ENCODE measurements around the gene NSL1.

DNA sequence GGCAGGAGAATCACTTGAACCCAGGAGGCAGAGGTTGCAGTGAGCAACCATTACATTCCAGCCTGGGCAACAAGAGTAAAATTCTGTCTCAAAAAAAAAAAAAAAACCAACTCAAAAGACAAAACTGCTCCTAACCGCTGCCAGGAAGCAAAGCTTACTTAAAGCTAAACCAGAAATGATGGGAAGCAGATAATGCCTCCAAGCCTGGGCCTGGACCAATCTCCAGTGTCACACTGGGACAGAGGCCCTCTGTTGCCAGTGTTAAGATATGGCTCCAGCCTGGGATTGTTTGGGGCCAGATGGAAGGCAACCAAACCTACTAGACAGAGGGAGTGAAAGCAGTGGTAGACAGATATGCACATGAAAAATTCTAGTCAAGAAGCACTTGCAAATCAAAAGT lies 36.9 kb downstream of the NSL1 start:
- TF ChIP-seq POLR2AphosphoS5 (IDR thresholded peaks at IDR 0.05) = no peak
- no peak for TF ChIP-seq CTCF (IDR thresholded peaks at IDR 0.05)

All from suprapubic skin (tissue), 3 donors.